ENCODE data around the gene APOL4.

GRCh38 chr22:36222887-36223450 lies 21.4 kb upstream of the APOL4 start:
- TF ChIP-seq CTCF (conservative IDR thresholded peaks at IDR 0.05) (no peak), ZFX (IDR thresholded peaks at IDR 0.05) (no peak)

Measured in C4-2B (cell line).